HepG2 (cell line): ENCODE measurements around the gene CSH1. TPM values are rescaled to one million over a fixed set of nuclear protein-coding genes. Genes with fewer than 3 reads are reported as not detected.
A peak's percentile ranks its signal among the peaks of the same experiment; 100 is the strongest.
"Not testable (repeated sequence)": the region's sequence is repeated elsewhere in the genome, so short reads cannot be mapped to it uniquely, and the experiment has no call there.

ENCODE experiments used
- ATAC-seq: fragments of 200-7000 bp; cut with Tn5 transposase; 3 replicates; pipeline ENCODE4 v1.9.1; 2020; ENCODE audit warnings: mild to moderate bottlenecking, moderate library complexity
- BruUV-seq: library from RNA; stranded (reverse); fragments of 400-500 nt; replicated peaks from 2 replicates; lab custom pipeline; 2021; lab: Mats Ljungman, UMichigan
- CTCF ChIA-PET: fragments of 300-600 bp; formaldehyde crosslinking; extraction: SDS; loops from one replicate; lab custom pipeline; 2021; ENCODE audit warnings: low total read pairs, inconsistent platforms, low intra/inter-chr PET ratio; lab: Yijun Ruan, JAX
- POLR2A ChIA-PET: fragments of 350-600 bp; sonication (Branson Sonifier 250); formaldehyde crosslinking; loops from one replicate; lab custom pipeline; 2020; ENCODE audit warnings: antibody characterized with exemption, inconsistent platforms; lab: Yijun Ruan, JAX
- DNase-seq: peaks from one replicate; pipeline ENCODE4 v3.0.0-alpha.2; 2015; ENCODE audit warnings: low spot score
- FAIRE-seq: peaks from 3 replicates; lab custom pipeline; 2011; peaks lifted over from hg19 to GRCh38; lab: Jason Lieb, UNC
- H2AFZ ChIP-seq: one replicate; pipeline ENCODE4 v1.6.1; 2011; ENCODE audit warnings: low read length, inconsistent platforms
- H3K27ac ChIP-seq: fragments of 300-600 bp; 3 replicates; pipeline ENCODE4 v1.8.0; 2011; ENCODE audit warnings: mixed run types, mild to moderate bottlenecking, mixed read lengths, low read length, inconsistent platforms; ENCODE audit not compliant: insufficient read depth; ENCODE audit errors: extremely low read length
- H3K27me3 ChIP-seq, 2 experiments: fragments of 200-600 bp in 1 of 2; 2 replicates in 1 of 2; 3 replicates in 1 of 2; pipeline versions ENCODE4 v1.6.0 to v1.8.0; 2011; ENCODE audit warnings: low read length in 2 of 2, mild to moderate bottlenecking in 2 of 2, moderate library complexity in 2 of 2, inconsistent platforms in 1 of 2; ENCODE audit not compliant: insufficient read depth in 2 of 2, control insufficient read depth in 1 of 2
- H3K36me3 ChIP-seq, 2 experiments: fragments of 200-600 bp in 1 of 2; replicated peaks in 1 of 2; 2 replicates in 1 of 2; 3 replicates in 1 of 2; pipeline versions ENCODE4 v1.5.1 to v1.8.0; 2011; ENCODE audit warnings: low read length in 2 of 2, inconsistent platforms in 1 of 2; ENCODE audit not compliant: insufficient read depth in 2 of 2, control insufficient read depth in 1 of 2
- H3K4me1 ChIP-seq: 2 replicates; pipeline ENCODE4 v1.5.1; 2012; ENCODE audit warnings: low read length, inconsistent platforms; ENCODE audit not compliant: insufficient read depth
- H3K4me2 ChIP-seq: 2 replicates; pipeline ENCODE4 v1.6.0; 2011; ENCODE audit warnings: low read depth, low read length, inconsistent platforms
- H3K4me3 ChIP-seq, 3 experiments: fragments of 200-600 bp in 1 of 3; sonication (generic), shearing (Covaris generic) in 1 of 3; replicated peaks in 1 of 3; 2 replicates each; pipeline ENCODE4 v1.5.1; 2011 to 2016; ENCODE audit warnings: low read length in 3 of 3, inconsistent platforms in 2 of 3, low read depth in 2 of 3, mild to moderate bottlenecking in 2 of 3, control low read depth in 1 of 3, mixed read lengths in 1 of 3; ENCODE audit not compliant: insufficient read depth in 1 of 3
- H3K79me2 ChIP-seq: one replicate; pipeline ENCODE4 v1.6.1; 2011; ENCODE audit warnings: low read length, inconsistent platforms; ENCODE audit not compliant: insufficient read depth
- H3K9ac ChIP-seq: 2 replicates; pipeline ENCODE4 v1.6.0; 2011; ENCODE audit warnings: mild to moderate bottlenecking, low read depth, low read length, inconsistent platforms; ENCODE audit not compliant: insufficient read depth
- H3K9me3 ChIP-seq: 2 replicates; pipeline ENCODE4 v1.5.1; 2012; ENCODE audit warnings: mild to moderate bottlenecking, low read length
- H4K20me1 ChIP-seq: 2 replicates; pipeline ENCODE4 v1.6.0; 2011; ENCODE audit warnings: inconsistent platforms, mild to moderate bottlenecking, low read length, moderate library complexity; ENCODE audit not compliant: insufficient read depth
- DNMT3B ChIP-seq: conservative IDR thresholded peaks from 2 replicates; pipeline ENCODE4 v1.6.1; 2016; ENCODE audit warnings: missing biosample characterization, control low read depth
- MXD4 ChIP-seq: IDR thresholded peaks from 2 replicates; pipeline ENCODE4 v1.6.1; 2016; ENCODE audit warnings: mild to moderate bottlenecking, missing biosample characterization, missing genetic modification reagents
- SNRNP70 ChIP-seq: fragments of 200-400 bp; formaldehyde crosslinking; IDR thresholded peaks from 2 replicates; pipeline ENCODE4 v1.6.1; 2017; ENCODE audit warnings: mild to moderate bottlenecking, low read depth, low read length, moderate library complexity
- TBX2 ChIP-seq: sonication (generic); formaldehyde crosslinking; IDR thresholded peaks from 2 replicates; pipeline ENCODE4 v1.5.0; 2020; ENCODE audit warnings: missing genetic modification reagents, mild to moderate bottlenecking, borderline replicate concordance
- ZKSCAN1 ChIP-seq: fragments of 150-350 bp; IDR thresholded peaks from 2 replicates; pipeline ENCODE4 v1.6.1; 2014; ENCODE audit warnings: low read length
- ZNF607 ChIP-seq: sonication (generic); formaldehyde crosslinking; IDR thresholded peaks from 2 replicates; pipeline ENCODE4 v1.5.1; 2020; ENCODE audit warnings: missing genetic modification reagents, mild to moderate bottlenecking, borderline replicate concordance
- WGBS: methylation state at CpG from one replicate; pipeline ENCODE4 v1.1.6; 2017; ENCODE audit warnings: low lambda C conversion rate; 5-methylcytosine and 5-hydroxymethylcytosine counted together
- in situ Hi-C: cut with HindIII; loops from 2 replicates; pipeline ENCODE4 v1.10.0; 2017; ENCODE audit warnings: low pct_unique_long_range_greater_than_20kb; ENCODE audit not compliant: extremely low pct_ligation_motif_present
- intact Hi-C: fragments of 100-400 bp; cut with micrococcal nuclease; formaldehyde crosslinking; loops from one replicate; pipeline ENCODE4 v1.10.0; 2022; ENCODE audit not compliant: unreplicated experiment
- polyA plus RNA-seq, 8 experiments: library from polyadenylated mRNA; depleted of rRNA in 3 of 8; stranded (reverse) in 7 of 8; unstranded in 1 of 8; fragments of >200 nt; fragmentation: Illumina TruSeq in 4 of 8; extraction: Trizol in 4 of 8; gene quantifications; 2 replicates each; pipeline versions ENCODE4 v1.2.1 to v1.2.3, GENCODE V29; 2011 to 2016; ENCODE audit warnings: low read depth in 4 of 8, missing spikeins in 1 of 8, mixed read lengths in 1 of 8; ENCODE audit not compliant: insufficient read depth in 1 of 8
- total RNA-seq, 5 experiments: library from RNA; depleted of rRNA; stranded (reverse); fragments of >200 nt; fragmentation: Illumina TruSeq; extraction: Trizol; gene quantifications; 2 replicates each; pipeline ENCODE4 v1.2.3, GENCODE V29; 2016; ENCODE audit warnings: low read depth in 1 of 5
- TF ChIP-seq, protein P1 (sequence below): sonication (generic); formaldehyde crosslinking; IDR thresholded peaks from 2 replicates; pipeline ENCODE4 v1.4.0; 2020; ENCODE audit warnings: low read depth, missing genetic modification reagents
- TF ChIP-seq, protein P2 (sequence below): sonication (generic); formaldehyde crosslinking; IDR thresholded peaks from 2 replicates; pipeline ENCODE4 v1.5.1; 2020; ENCODE audit warnings: missing genetic modification reagents, mild to moderate bottlenecking, borderline replicate concordance
- TF ChIP-seq, protein P3 (sequence below): sonication (generic); formaldehyde crosslinking; conservative IDR thresholded peaks from 2 replicates; pipeline ENCODE4 v1.8.0; 2022; ENCODE audit warnings: mild to moderate bottlenecking, moderate library complexity, missing genetic modification reagents
- TF ChIP-seq, protein P4 (sequence below): sonication (generic); formaldehyde crosslinking; IDR thresholded peaks from 2 replicates; pipeline ENCODE4 v1.4.0; 2020; ENCODE audit warnings: missing genetic modification reagents

Gene CSH1
- total and polyA plus RNA-seq, 2 of the 13 experiments (the other 11 are each of a cell fraction or from before 2014, with no cell fraction given), result not detected

GRCh38 chr17:63880706-63881105, 15.7 kb downstream of the CSH1 start:
- H3K4me1 ChIP-seq, result peaks cover 9% of the 10 kb centered on the region; the same call in 1 of the 2 replicates
- H3K27me3 ChIP-seq, result peaks cover 0 to under 1% of the 10 kb centered on the region in 2 experiments; a peak in 3 of 5 replicates
- no TSS peak for BruUV-seq
- no peak overlapping the region for H3K4me3 ChIP-seq
- H3K9me3 ChIP-seq, result no peaks in the 10 kb centered on the region
- POLR2A ChIA-PET, result no interaction called here
- WGBS, result 60% methylated on average over 2 of the region's 12 CpGs
- in situ Hi-C loops, result no loop called here
- no peaks in the 10 kb centered on the region for H3K36me3 ChIP-seq
- no peaks in the 10 kb centered on the region for H3K79me2 ChIP-seq
- no peak for TF ChIP-seq MXD4 (CRISPR knock-in tag)
- TF ChIP-seq DNMT3B (CRISPR knock-in tag), result no peak
- TF ChIP-seq, protein P1, sequence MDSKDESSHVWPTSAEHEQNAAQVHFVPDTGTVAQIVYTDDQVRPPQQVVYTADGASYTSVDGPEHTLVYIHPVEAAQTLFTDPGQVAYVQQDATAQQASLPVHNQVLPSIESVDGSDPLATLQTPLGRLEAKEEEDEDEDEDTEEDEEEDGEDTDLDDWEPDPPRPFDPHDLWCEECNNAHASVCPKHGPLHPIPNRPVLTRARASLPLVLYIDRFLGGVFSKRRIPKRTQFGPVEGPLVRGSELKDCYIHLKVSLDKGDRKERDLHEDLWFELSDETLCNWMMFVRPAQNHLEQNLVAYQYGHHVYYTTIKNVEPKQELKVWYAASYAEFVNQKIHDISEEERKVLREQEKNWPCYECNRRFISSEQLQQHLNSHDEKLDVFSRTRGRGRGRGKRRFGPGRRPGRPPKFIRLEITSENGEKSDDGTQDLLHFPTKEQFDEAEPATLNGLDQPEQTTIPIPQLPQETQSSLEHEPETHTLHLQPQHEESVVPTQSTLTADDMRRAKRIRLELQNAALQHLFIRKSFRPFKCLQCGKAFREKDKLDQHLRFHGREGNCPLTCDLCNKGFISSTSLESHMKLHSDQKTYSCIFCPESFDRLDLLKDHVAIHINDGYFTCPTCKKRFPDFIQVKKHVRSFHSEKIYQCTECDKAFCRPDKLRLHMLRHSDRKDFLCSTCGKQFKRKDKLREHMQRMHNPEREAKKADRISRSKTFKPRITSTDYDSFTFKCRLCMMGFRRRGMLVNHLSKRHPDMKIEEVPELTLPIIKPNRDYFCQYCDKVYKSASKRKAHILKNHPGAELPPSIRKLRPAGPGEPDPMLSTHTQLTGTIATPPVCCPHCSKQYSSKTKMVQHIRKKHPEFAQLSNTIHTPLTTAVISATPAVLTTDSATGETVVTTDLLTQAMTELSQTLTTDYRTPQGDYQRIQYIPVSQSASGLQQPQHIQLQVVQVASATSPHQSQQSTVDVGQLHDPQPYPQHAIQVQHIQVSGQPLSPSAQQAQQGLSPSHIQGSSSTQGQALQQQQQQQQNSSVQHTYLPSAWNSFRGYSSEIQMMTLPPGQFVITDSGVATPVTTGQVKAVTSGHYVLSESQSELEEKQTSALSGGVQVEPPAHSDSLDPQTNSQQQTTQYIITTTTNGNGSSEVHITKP, result no peak
- no peak for TF ChIP-seq ZNF607 (CRISPR knock-in tag)
- TF ChIP-seq, protein P2, sequence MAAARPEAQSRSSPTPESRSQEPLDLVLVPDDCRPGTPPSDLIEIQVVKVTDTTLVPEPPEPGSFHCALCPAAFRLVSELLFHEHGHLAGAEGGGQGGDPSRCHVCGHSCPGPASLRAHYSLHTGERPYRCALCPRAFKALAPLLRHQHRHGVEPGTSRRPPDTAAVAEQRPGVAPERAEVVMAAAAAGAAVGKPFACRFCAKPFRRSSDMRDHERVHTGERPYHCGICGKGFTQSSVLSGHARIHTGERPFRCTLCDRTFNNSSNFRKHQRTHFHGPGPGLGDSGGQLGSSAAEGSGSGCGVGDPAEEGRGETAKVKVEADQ, result no peak
- TF ChIP-seq, protein P3, sequence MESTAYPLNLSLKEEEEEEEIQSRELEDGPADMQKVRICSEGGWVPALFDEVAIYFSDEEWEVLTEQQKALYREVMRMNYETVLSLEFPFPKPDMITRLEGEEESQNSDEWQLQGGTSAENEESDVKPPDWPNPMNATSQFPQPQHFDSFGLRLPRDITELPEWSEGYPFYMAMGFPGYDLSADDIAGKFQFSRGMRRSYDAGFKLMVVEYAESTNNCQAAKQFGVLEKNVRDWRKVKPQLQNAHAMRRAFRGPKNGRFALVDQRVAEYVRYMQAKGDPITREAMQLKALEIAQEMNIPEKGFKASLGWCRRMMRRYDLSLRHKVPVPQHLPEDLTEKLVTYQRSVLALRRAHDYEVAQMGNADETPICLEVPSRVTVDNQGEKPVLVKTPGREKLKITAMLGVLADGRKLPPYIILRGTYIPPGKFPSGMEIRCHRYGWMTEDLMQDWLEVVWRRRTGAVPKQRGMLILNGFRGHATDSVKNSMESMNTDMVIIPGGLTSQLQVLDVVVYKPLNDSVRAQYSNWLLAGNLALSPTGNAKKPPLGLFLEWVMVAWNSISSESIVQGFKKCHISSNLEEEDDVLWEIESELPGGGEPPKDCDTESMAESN, result no peak
- TF ChIP-seq SNRNP70, result no peak
- TF ChIP-seq ZKSCAN1, result no peak
- no peak for TF ChIP-seq TBX2
- TF ChIP-seq, protein P4, sequence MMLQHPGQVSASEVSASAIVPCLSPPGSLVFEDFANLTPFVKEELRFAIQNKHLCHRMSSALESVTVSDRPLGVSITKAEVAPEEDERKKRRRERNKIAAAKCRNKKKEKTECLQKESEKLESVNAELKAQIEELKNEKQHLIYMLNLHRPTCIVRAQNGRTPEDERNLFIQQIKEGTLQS (CRISPR knock-in tag), result no peak
- CTCF ChIA-PET, result no interaction called here
- H4K20me1 ChIP-seq, result no peaks in the 10 kb centered on the region
- no peak overlapping the region for H3K27ac ChIP-seq
- ATAC-seq (peak; percentile 10; the same call in 2 of the 3 replicates), FAIRE-seq (no peak), DNase-seq (no peak)
- no peak overlapping the region for H3K4me2 ChIP-seq
- H2AFZ ChIP-seq, result no peak overlapping the region
- intact Hi-C loops, result no loop called here
- no peak overlapping the region for H3K9ac ChIP-seq

DNA sequence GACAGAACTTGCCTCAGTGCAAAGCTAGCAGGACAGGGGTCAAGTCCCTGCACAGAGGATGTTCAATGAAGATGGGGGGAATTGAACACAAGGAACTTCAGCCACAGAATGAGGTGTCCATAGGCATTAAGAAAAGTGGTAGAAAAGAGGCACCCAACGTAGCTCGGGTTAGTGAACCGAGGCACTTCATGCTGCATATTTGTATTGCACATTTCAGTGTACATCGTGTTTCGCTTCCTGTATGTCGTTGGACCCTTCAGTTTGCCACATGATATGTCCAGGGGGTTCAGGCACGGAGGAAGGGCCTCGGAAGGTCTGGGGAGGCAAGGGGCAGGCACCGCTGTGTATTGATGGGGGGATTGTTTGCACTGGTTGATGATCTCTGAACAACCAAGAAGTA, 18.0 kb downstream of the CSH1 start:
- H3K9ac ChIP-seq, BruUV-seq, H3K79me2 ChIP-seq, in situ Hi-C loops, H3K4me2 ChIP-seq, DNase-seq, H3K36me3 ChIP-seq, ATAC-seq, H3K27ac ChIP-seq, H2AFZ ChIP-seq, CTCF ChIA-PET, H3K9me3 ChIP-seq, H3K27me3 ChIP-seq, intact Hi-C loops, H4K20me1 ChIP-seq, FAIRE-seq, H3K4me3 ChIP-seq, H3K4me1 ChIP-seq: not testable (repeated sequence)
- POLR2A ChIA-PET, result interaction anchor here (0.6 kb wide), 1 partner anchor 64 kb away, joined by 3 read pairs; no protein-coding TSS in a partner anchor
- WGBS, result 12% methylated on average over 9 of the region's 9 CpGs
